Measurements from ENCODE around the gene HPCAL1. TPM values are rescaled to one million over a fixed set of nuclear protein-coding genes. Genes with fewer than 3 reads are reported as not detected.

The HPCAL1 gene
- total and polyA plus RNA-seq, 2 experiments from 2014 or later, result 8.3 to 25.4 TPM

GRCh38 chr2:10407841-10408648 is 105.3 kb downstream of the HPCAL1 start (continued):
- TF ChIP-seq, protein P1, sequence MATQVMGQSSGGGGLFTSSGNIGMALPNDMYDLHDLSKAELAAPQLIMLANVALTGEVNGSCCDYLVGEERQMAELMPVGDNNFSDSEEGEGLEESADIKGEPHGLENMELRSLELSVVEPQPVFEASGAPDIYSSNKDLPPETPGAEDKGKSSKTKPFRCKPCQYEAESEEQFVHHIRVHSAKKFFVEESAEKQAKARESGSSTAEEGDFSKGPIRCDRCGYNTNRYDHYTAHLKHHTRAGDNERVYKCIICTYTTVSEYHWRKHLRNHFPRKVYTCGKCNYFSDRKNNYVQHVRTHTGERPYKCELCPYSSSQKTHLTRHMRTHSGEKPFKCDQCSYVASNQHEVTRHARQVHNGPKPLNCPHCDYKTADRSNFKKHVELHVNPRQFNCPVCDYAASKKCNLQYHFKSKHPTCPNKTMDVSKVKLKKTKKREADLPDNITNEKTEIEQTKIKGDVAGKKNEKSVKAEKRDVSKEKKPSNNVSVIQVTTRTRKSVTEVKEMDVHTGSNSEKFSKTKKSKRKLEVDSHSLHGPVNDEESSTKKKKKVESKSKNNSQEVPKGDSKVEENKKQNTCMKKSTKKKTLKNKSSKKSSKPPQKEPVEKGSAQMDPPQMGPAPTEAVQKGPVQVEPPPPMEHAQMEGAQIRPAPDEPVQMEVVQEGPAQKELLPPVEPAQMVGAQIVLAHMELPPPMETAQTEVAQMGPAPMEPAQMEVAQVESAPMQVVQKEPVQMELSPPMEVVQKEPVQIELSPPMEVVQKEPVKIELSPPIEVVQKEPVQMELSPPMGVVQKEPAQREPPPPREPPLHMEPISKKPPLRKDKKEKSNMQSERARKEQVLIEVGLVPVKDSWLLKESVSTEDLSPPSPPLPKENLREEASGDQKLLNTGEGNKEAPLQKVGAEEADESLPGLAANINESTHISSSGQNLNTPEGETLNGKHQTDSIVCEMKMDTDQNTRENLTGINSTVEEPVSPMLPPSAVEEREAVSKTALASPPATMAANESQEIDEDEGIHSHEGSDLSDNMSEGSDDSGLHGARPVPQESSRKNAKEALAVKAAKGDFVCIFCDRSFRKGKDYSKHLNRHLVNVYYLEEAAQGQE (IDR thresholded peaks at IDR 0.05; ENCODE audit: unreplicated experiment), result no peak
- TF ChIP-seq NANOG (IDR thresholded peaks at IDR 0.05; ENCODE audit: borderline replicate concordance), result no peak
- TF ChIP-seq ETS1 (IDR thresholded peaks at IDR 0.05), result no peak
- TF ChIP-seq CTCF (conservative IDR thresholded peaks at IDR 0.05; ENCODE audit: low read depth in 2 of 2), result no peak

- no peaks in the 10 kb centered on the region for H3K27me3 ChIP-seq (ENCODE audit: insufficient read depth)
- peaks cover 14% of the 10 kb centered on the region for H3K4me1 Mint-ChIP-seq
- H3K36me3 Mint-ChIP-seq (ENCODE audit: low read depth), result no peaks in the 10 kb centered on the region
- H2AFZ ChIP-seq, result peak overlapping the region; percentile 13; the same call in 1 of the 2 replicates
- H3K4me1 ChIP-seq (ENCODE audit: insufficient read depth), result no peaks in the 10 kb centered on the region; the same call in 1 of the 2 replicates
- no peaks in the 10 kb centered on the region for H3F3A ChIP-seq (replicated peaks; ENCODE audit: low read depth)
- DNase-seq (ENCODE audit: low spot score) (peak; percentile 91), ATAC-seq (peak; percentile 90)
- H3K36me3 ChIP-seq (ENCODE audit: insufficient read depth), result no peaks in the 10 kb centered on the region
- no peaks in the 10 kb centered on the region for H3K9me2 ChIP-seq (ENCODE audit: insufficient read depth)
- TF ChIP-seq CREB1 (CRISPR knock-in tag; IDR thresholded peaks at IDR 0.05; ENCODE audit: low read depth), result peak; percentile 62
- peak; percentile 85 to 99 for TF ChIP-seq CTCF (conservative IDR thresholded peaks at IDR 0.05; ENCODE audit: low read depth in 2 of 2)
- TF ChIP-seq EZH2phosphoT487 (IDR thresholded peaks at IDR 0.05; ENCODE audit: unreplicated experiment), result no peak
- peaks cover 15% of the 10 kb centered on the region for H3K27me3 Mint-ChIP-seq (ENCODE audit: insufficient read depth, low read depth, poor library complexity)
- H3K4me3 Mint-ChIP-seq, result no peak overlapping the region; the same call in 2 of the 3 replicates
- H3K4me2 ChIP-seq, result 0 out of 2 replicates have a peak overlapping the region, but pooled peaks have one; percentile 51
- no peaks in the 10 kb centered on the region for H4K20me1 ChIP-seq (replicated peaks; ENCODE audit: insufficient read depth)
- no peak overlapping the region for H3K4me3 ChIP-seq
- H3K27ac ChIP-seq (ENCODE audit: low read depth), result no peak overlapping the region
- H3K27ac Mint-ChIP-seq, result no peak overlapping the region; the same call in 1 of the 2 replicates
- H3K9me3 Mint-ChIP-seq, result no peaks in the 10 kb centered on the region; the same call in 2 of the 3 replicates
- H3K79me2 ChIP-seq (replicated peaks; ENCODE audit: insufficient read depth), result no peaks in the 10 kb centered on the region
These were observed 106.2 kb downstream of the HPCAL1 start for GRCh38 chr2:10408649-10409579.

Data from GM23338 (cell line).